PC-9 (cell line): ENCODE data around the gene ADORA1.

ENCODE experiments used
- EZH2 ChIP-seq: fragments of 200-600 bp; sonication (generic); IDR thresholded peaks from 2 replicates; pipeline ENCODE4 v1.8.0; 2017; ENCODE audit warnings: antibody characterized with exemption, low read depth
- TF ChIP-seq, protein P1 (sequence below): fragments of 200-600 bp; sonication (generic); conservative IDR thresholded peaks from 2 replicates; pipeline ENCODE4 v1.6.1; 2017; ENCODE audit warnings: mixed run types, antibody characterized with exemption, mild to moderate bottlenecking, moderate library complexity

DNA sequence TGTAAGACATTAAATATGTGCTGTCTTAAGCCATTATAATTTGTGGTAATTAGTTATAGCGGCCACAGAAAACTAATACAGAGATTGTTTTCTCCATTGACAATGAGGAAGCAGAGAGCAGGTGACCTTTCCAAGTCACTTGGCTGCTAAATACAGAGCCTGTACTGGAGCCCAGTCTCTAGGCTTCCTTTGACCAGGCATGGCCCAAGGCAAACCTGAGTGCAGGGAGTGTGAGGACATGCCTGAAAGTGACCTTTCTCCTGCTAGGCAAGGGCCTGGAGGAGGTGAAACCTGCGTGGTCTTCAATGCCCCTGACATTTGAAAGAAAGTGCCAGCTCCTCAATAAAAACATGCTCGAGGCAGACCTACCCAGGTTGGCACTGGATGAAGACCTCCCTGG lies 71.5 kb downstream of the ADORA1 start:
- TF ChIP-seq, protein P1, sequence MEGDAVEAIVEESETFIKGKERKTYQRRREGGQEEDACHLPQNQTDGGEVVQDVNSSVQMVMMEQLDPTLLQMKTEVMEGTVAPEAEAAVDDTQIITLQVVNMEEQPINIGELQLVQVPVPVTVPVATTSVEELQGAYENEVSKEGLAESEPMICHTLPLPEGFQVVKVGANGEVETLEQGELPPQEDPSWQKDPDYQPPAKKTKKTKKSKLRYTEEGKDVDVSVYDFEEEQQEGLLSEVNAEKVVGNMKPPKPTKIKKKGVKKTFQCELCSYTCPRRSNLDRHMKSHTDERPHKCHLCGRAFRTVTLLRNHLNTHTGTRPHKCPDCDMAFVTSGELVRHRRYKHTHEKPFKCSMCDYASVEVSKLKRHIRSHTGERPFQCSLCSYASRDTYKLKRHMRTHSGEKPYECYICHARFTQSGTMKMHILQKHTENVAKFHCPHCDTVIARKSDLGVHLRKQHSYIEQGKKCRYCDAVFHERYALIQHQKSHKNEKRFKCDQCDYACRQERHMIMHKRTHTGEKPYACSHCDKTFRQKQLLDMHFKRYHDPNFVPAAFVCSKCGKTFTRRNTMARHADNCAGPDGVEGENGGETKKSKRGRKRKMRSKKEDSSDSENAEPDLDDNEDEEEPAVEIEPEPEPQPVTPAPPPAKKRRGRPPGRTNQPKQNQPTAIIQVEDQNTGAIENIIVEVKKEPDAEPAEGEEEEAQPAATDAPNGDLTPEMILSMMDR = no peak
- TF ChIP-seq EZH2 = no peak
